ENCODE data around the gene DGKB.

DNA sequence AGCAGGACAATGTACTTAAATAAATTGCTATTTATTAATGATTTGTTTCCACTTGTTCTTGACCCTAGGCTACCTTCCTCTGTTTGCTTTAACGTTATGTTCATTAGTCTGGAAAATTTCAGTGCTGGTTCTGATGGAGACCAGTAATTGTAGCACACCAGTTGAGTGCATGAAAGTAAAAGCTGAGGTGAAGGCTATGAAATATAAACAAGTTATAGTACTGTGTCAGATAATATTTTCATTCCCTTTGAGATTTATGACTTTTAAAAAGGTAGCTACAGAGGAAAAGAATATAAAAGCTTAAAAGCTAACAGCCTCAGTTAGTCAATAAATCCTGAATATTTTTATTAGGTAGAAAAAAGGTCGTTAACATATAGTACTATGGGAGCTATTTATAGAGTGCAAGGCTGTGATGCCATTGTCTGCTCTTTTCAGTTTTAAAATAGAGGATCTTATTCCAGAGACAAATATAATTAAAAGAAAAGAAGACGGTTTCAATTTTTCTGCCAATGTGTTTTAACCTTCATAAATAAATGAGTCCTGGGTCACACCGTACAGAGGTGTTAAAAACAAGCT, 561.3 kb downstream of the DGKB start:
- TF ChIP-seq, protein P1, sequence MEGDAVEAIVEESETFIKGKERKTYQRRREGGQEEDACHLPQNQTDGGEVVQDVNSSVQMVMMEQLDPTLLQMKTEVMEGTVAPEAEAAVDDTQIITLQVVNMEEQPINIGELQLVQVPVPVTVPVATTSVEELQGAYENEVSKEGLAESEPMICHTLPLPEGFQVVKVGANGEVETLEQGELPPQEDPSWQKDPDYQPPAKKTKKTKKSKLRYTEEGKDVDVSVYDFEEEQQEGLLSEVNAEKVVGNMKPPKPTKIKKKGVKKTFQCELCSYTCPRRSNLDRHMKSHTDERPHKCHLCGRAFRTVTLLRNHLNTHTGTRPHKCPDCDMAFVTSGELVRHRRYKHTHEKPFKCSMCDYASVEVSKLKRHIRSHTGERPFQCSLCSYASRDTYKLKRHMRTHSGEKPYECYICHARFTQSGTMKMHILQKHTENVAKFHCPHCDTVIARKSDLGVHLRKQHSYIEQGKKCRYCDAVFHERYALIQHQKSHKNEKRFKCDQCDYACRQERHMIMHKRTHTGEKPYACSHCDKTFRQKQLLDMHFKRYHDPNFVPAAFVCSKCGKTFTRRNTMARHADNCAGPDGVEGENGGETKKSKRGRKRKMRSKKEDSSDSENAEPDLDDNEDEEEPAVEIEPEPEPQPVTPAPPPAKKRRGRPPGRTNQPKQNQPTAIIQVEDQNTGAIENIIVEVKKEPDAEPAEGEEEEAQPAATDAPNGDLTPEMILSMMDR (IDR thresholded peaks at IDR 0.05 in 4 of 5, conservative IDR thresholded peaks at IDR 0.05 in 1 of 5): no peak
- no peak for TF ChIP-seq POLR2A (IDR thresholded peaks at IDR 0.05)
